ENCODE results near the gene SLC8A1.

Gene SLC8A1

GRCh38 chr2:40451918-40452605 lies at the start of gene SLC8A1:
SLC8A1 (minus strand) TSS chr2:40452090.
- no peak for DNase-seq (ENCODE audit: low spot score)

- no peak for DNase-seq (ENCODE audit: low spot score)
These were observed 47.5 kb upstream of the SLC8A1 start for GRCh38 chr2:40499437-40499836.

GRCh38 chr2:40497251-40497859 lies 45.5 kb upstream of the SLC8A1 start:
- no peak for DNase-seq (ENCODE audit: low spot score)

- DNase-seq (ENCODE audit: low spot score) = no peak
These were observed 37.7 kb upstream of the SLC8A1 start for GRCh38 chr2:40489678-40489960.

GRCh38 chr2:40488927-40489677 lies 37.2 kb upstream of the SLC8A1 start:
- no peak for DNase-seq (ENCODE audit: low spot score)

GRCh38 chr2:40488101-40488601 lies 36.3 kb upstream of the SLC8A1 start:
- DNase-seq (ENCODE audit: low spot score) = no peak

- DNase-seq (ENCODE audit: low spot score) = no peak
These were observed 35.7 kb upstream of the SLC8A1 start for GRCh38 chr2:40487602-40488001.

GRCh38 chr2:40485854-40486253 lies 34.0 kb upstream of the SLC8A1 start:
- DNase-seq (ENCODE audit: low spot score) = no peak

- DNase-seq (ENCODE audit: low spot score) = no peak
These were observed 33.4 kb upstream of the SLC8A1 start for GRCh38 chr2:40485318-40485717.

- no peak for DNase-seq (ENCODE audit: low spot score)
These were observed 31.8 kb upstream of the SLC8A1 start for GRCh38 chr2:40483549-40484243.

- DNase-seq (ENCODE audit: low spot score) = no peak
These were observed 28.7 kb upstream of the SLC8A1 start for GRCh38 chr2:40480596-40480995.

- no peak for DNase-seq (ENCODE audit: low spot score)
These were observed 28.2 kb upstream of the SLC8A1 start for GRCh38 chr2:40480073-40480472.

- DNase-seq (ENCODE audit: low spot score) = no peak
These were observed 25.5 kb upstream of the SLC8A1 start for GRCh38 chr2:40477361-40477760.

GRCh38 chr2:40476436-40476835 lies 24.5 kb upstream of the SLC8A1 start:
- no peak for DNase-seq (ENCODE audit: low spot score)

- DNase-seq (ENCODE audit: low spot score) = no peak
These were observed 22.4 kb upstream of the SLC8A1 start for GRCh38 chr2:40474306-40474705.

- no peak for DNase-seq (ENCODE audit: low spot score)
These were observed 20.0 kb upstream of the SLC8A1 start for GRCh38 chr2:40471866-40472265.

GRCh38 chr2:40470822-40471813 lies 19.2 kb upstream of the SLC8A1 start:
- no peak for DNase-seq (ENCODE audit: low spot score)

GRCh38 chr2:40466935-40467572 lies 15.2 kb upstream of the SLC8A1 start:
- DNase-seq (ENCODE audit: low spot score) = no peak

GRCh38 chr2:40466332-40466906 lies 14.5 kb upstream of the SLC8A1 start:
- DNase-seq (ENCODE audit: low spot score) = no peak

GRCh38 chr2:40463112-40463511 lies 11.2 kb upstream of the SLC8A1 start:
- DNase-seq (ENCODE audit: low spot score) = no peak

Data from CD4-positive, alpha-beta T cell treated with Interleukin-6 at 100 ng/mL for 8 hours (primary cell).